WTC11 (cell line): Measurements from ENCODE around the gene PARL. TPM values are rescaled to one million over a fixed set of nuclear protein-coding genes. Genes with fewer than 3 reads are reported as not detected.

Experiments
- ATAC-seq: fragments of 200-7000 bp; cut with Tn5 transposase; 2 replicates; pipeline ENCODE4 v1.10.0; 2021; ENCODE audit warnings: mild to moderate bottlenecking, moderate library complexity
- CTCF ChIA-PET: fragments of 300-600 bp; sonication (Branson Sonifier 250); formaldehyde crosslinking; loops from one replicate; lab custom pipeline; 2021; ENCODE audit warnings: antibody characterized with exemption; lab: Charles Lee
- POLR2A ChIA-PET: fragments of 350-600 bp; sonication (Branson Sonifier 250); formaldehyde crosslinking; loops from one replicate; lab custom pipeline; 2021; ENCODE audit warnings: antibody characterized with exemption; lab: Charles Lee
- DNase-seq: peaks from one replicate; pipeline ENCODE4 v3.0.0; 2021; ENCODE audit warnings: low spot score
- H3K27ac Mint-ChIP-seq: 2 replicates; pipeline ENCODE4 v1.8.0; 2021; ENCODE audit warnings: mixed read lengths
- H3K27me3 Mint-ChIP-seq: 2 replicates; pipeline ENCODE4 v1.8.0; 2021; ENCODE audit warnings: low read depth, mild to moderate bottlenecking, moderate library complexity, mixed read lengths
- H3K36me3 Mint-ChIP-seq: 2 replicates; pipeline ENCODE4 v1.8.0; 2021; ENCODE audit warnings: mixed read lengths
- H3K4me1 Mint-ChIP-seq: 2 replicates; pipeline ENCODE4 v1.8.0; 2022; ENCODE audit warnings: mixed read lengths
- H3K4me3 Mint-ChIP-seq: 2 replicates; pipeline ENCODE4 v1.8.0; 2021; ENCODE audit warnings: mild to moderate bottlenecking, moderate library complexity, mixed read lengths
- H3K9me3 Mint-ChIP-seq: 2 replicates; pipeline ENCODE4 v1.8.0; 2021; ENCODE audit warnings: mixed read lengths
- AFF4 ChIP-seq: sonication (generic); formaldehyde crosslinking; IDR thresholded peaks from 2 replicates; pipeline ENCODE4 v1.8.1; 2023; ENCODE audit warnings: mild to moderate bottlenecking, missing genetic modification reagents, borderline replicate concordance
- ATF2 ChIP-seq: sonication (generic); formaldehyde crosslinking; IDR thresholded peaks from 2 replicates; pipeline ENCODE4 v1.8.1; 2022; ENCODE audit warnings: low read depth, missing genetic modification reagents, borderline replicate concordance
- ATF3 ChIP-seq: sonication (generic); formaldehyde crosslinking; conservative IDR thresholded peaks from 2 replicates; pipeline ENCODE4 v1.8.1; 2022; ENCODE audit warnings: mild to moderate bottlenecking, missing genetic modification reagents
- CDX4 ChIP-seq: fragments of 250-450 bp; sonication (Bioruptor Pico); IDR thresholded peaks from 2 replicates; pipeline ENCODE4 v1.9.0; 2021; ENCODE audit warnings: moderate library complexity, mild to moderate bottlenecking, inconsistent platforms, borderline replicate concordance
- CREM ChIP-seq: sonication (generic); formaldehyde crosslinking; IDR thresholded peaks from 2 replicates; pipeline ENCODE4 v1.8.1; 2022; ENCODE audit warnings: mild to moderate bottlenecking, missing genetic modification reagents, moderate library complexity
- ELF4 ChIP-seq: sonication (generic); formaldehyde crosslinking; IDR thresholded peaks from 2 replicates; pipeline ENCODE4 v1.8.1; 2022; ENCODE audit warnings: low read depth, mild to moderate bottlenecking, moderate library complexity, missing genetic modification reagents
- ETV6 ChIP-seq: sonication (generic); formaldehyde crosslinking; IDR thresholded peaks from 2 replicates; pipeline ENCODE4 v1.8.1; 2022; ENCODE audit warnings: mild to moderate bottlenecking, missing genetic modification reagents
- FOXK1 ChIP-seq: sonication (generic); formaldehyde crosslinking; IDR thresholded peaks from 2 replicates; pipeline ENCODE4 v1.8.0; 2022; ENCODE audit warnings: mild to moderate bottlenecking, moderate library complexity, missing genetic modification reagents
- GABPB1 ChIP-seq: sonication (generic); formaldehyde crosslinking; IDR thresholded peaks from 2 replicates; pipeline ENCODE4 v1.8.1; 2023; ENCODE audit warnings: mild to moderate bottlenecking, missing genetic modification reagents
- GRHL2 ChIP-seq: fragments of 250-450 bp; sonication (Bioruptor Pico); IDR thresholded peaks from 2 replicates; pipeline ENCODE4 v1.8.0; 2022; ENCODE audit warnings: mild to moderate bottlenecking, moderate library complexity; ENCODE audit not compliant: insufficient replicate concordance, severe bottlenecking
- JAZF1 ChIP-seq: fragments of 250-450 bp; sonication (Bioruptor Pico); IDR thresholded peaks from 2 replicates; pipeline ENCODE4 v1.9.0; 2021; ENCODE audit warnings: moderate library complexity, mild to moderate bottlenecking, inconsistent platforms
- JUN ChIP-seq: sonication (generic); formaldehyde crosslinking; IDR thresholded peaks from 2 replicates; pipeline ENCODE4 v1.8.0; 2023; ENCODE audit warnings: mild to moderate bottlenecking, missing genetic modification reagents
- MXD4 ChIP-seq: fragments of 250-450 bp; sonication (Bioruptor Pico); IDR thresholded peaks from 2 replicates; pipeline ENCODE4 v1.8.0; 2021; ENCODE audit warnings: mild to moderate bottlenecking, moderate library complexity, borderline replicate concordance
- NR2C2 ChIP-seq: sonication (generic); formaldehyde crosslinking; IDR thresholded peaks from 2 replicates; pipeline ENCODE4 v1.8.0; 2022; ENCODE audit warnings: mild to moderate bottlenecking, missing genetic modification reagents
- RELA ChIP-seq: sonication (generic); formaldehyde crosslinking; IDR thresholded peaks from 2 replicates; pipeline ENCODE4 v1.8.1; 2022; ENCODE audit warnings: missing genetic modification reagents, mild to moderate bottlenecking, borderline replicate concordance
- SMAD3 ChIP-seq: sonication (generic); formaldehyde crosslinking; IDR thresholded peaks from 2 replicates; pipeline ENCODE4 v1.8.0; 2022; ENCODE audit warnings: missing genetic modification reagents, mild to moderate bottlenecking, borderline replicate concordance
- SP1 ChIP-seq: sonication (generic); formaldehyde crosslinking; conservative IDR thresholded peaks from 2 replicates; pipeline ENCODE4 v1.8.1; 2022; ENCODE audit warnings: missing genetic modification reagents
- TCF7 ChIP-seq: sonication (generic); formaldehyde crosslinking; IDR thresholded peaks from 2 replicates; pipeline ENCODE4 v1.8.0; 2022; ENCODE audit warnings: mild to moderate bottlenecking, low read depth, missing genetic modification reagents, moderate library complexity
- TEAD1 ChIP-seq: sonication (generic); formaldehyde crosslinking; IDR thresholded peaks from 2 replicates; pipeline ENCODE4 v1.8.0; 2022; ENCODE audit warnings: mild to moderate bottlenecking, missing genetic modification reagents
- TEAD4 ChIP-seq: sonication (generic); formaldehyde crosslinking; IDR thresholded peaks from 2 replicates; pipeline ENCODE4 v1.8.0; 2022; ENCODE audit warnings: mild to moderate bottlenecking, missing genetic modification reagents
- USF1 ChIP-seq: sonication (generic); formaldehyde crosslinking; IDR thresholded peaks from 2 replicates; pipeline ENCODE4 v1.8.0; 2022; ENCODE audit warnings: mild to moderate bottlenecking, missing genetic modification reagents
- ZBTB21 ChIP-seq: sonication (generic); formaldehyde crosslinking; IDR thresholded peaks from 2 replicates; pipeline ENCODE4 v1.8.1; 2023; ENCODE audit warnings: mild to moderate bottlenecking, missing genetic modification reagents, borderline replicate concordance
- ZNF121 ChIP-seq: sonication (generic); formaldehyde crosslinking; IDR thresholded peaks from 2 replicates; pipeline ENCODE4 v1.8.0; 2023; ENCODE audit warnings: missing genetic modification reagents
- ZNF396 ChIP-seq: fragments of 250-450 bp; sonication (Bioruptor Pico); IDR thresholded peaks from 2 replicates; pipeline ENCODE4 v1.8.0; 2021; ENCODE audit warnings: mild to moderate bottlenecking, moderate library complexity, borderline replicate concordance
- ZNF671 ChIP-seq: fragments of 250-450 bp; sonication (Bioruptor Pico); IDR thresholded peaks from 2 replicates; pipeline ENCODE4 v1.8.0; 2021; ENCODE audit warnings: mild to moderate bottlenecking
- total RNA-seq: library from RNA; stranded (reverse); gene quantifications from 3 replicates; pipeline ENCODE4 v1.2.3, GENCODE V29; 2021

Gene PARL
- total RNA-seq, 1 experiment from 2014 or later, result 93.5 TPM

- CTCF ChIA-PET, result interaction anchor here (0.6 kb wide), 2 partner anchors 20 to 27 kb away, joined by 3 to 4 read pairs; partner anchors contain the start of gene PARL
- ATAC-seq (no peak), DNase-seq (no peak)
- Mint-ChIP-seq H3K27me3 (no peaks in the 10 kb centered on the region), H3K4me1 (peaks cover 10% of the 10 kb centered on the region), H3K27ac (no peak overlapping the region), H3K36me3 (no peaks in the 10 kb centered on the region), H3K9me3 (no peaks in the 10 kb centered on the region), H3K4me3 (no peak overlapping the region)
- POLR2A ChIA-PET, result no interaction called here
- TF ChIP-seq NR2C2 (CRISPR knock-in tag) (no peak), TEAD4 (CRISPR knock-in tag) (no peak), RELA (CRISPR knock-in tag) (no peak), JUN (no peak), GABPB1 (CRISPR knock-in tag) (peak; percentile 98), CDX4 (CRISPR knock-in tag) (no peak)
Observed at GRCh38 chr3:183911763-183912506, 27.3 kb upstream of the PARL start.

GRCh38 chr3:183911087-183911486 is 26.4 kb upstream of the PARL start:
- ChIA-PET POLR2A (no interaction called here), CTCF (interaction anchor here (1.0 to 4.8 kb wide), 2 partner anchors 14 to 378 kb away, joined by 3 to 27 read pairs; no protein-coding TSS in a partner anchor)
- ATAC-seq (no peak), DNase-seq (no peak)
- Mint-ChIP-seq H3K27me3 (no peaks in the 10 kb centered on the region), H3K27ac (no peak overlapping the region), H3K36me3 (no peaks in the 10 kb centered on the region), H3K9me3 (no peaks in the 10 kb centered on the region), H3K4me3 (no peak overlapping the region), H3K4me1 (peaks cover 10% of the 10 kb centered on the region)
- no peak for TF ChIP-seq RELA (CRISPR knock-in tag)
- no peak for TF ChIP-seq ZNF671 (CRISPR knock-in tag)
- no peak for TF ChIP-seq MXD4 (CRISPR knock-in tag)
- no peak for TF ChIP-seq ZNF121
- no peak for TF ChIP-seq USF1 (CRISPR knock-in tag)
- no peak for TF ChIP-seq FOXK1 (CRISPR knock-in tag)
- no peak for TF ChIP-seq ELF4
- TF ChIP-seq GABPB1 (CRISPR knock-in tag), result no peak
- no peak for TF ChIP-seq TCF7 (CRISPR knock-in tag)
- no peak for TF ChIP-seq SP1 (CRISPR knock-in tag)
- no peak for TF ChIP-seq ATF2
- no peak for TF ChIP-seq JAZF1 (CRISPR knock-in tag)
- TF ChIP-seq SMAD3 (CRISPR knock-in tag), result no peak
- no peak for TF ChIP-seq GRHL2 (CRISPR knock-in tag)
- no peak for TF ChIP-seq CREM

- Mint-ChIP-seq H3K9me3 (no peaks in the 10 kb centered on the region), H3K36me3 (no peaks in the 10 kb centered on the region), H3K27me3 (no peaks in the 10 kb centered on the region), H3K27ac (no peak overlapping the region), H3K4me1 (peaks cover 5% of the 10 kb centered on the region), H3K4me3 (no peak overlapping the region)
- ATAC-seq, result no peak
- CTCF ChIA-PET, result interaction anchor here (4.8 kb wide), 1 partner anchor 12 kb away, joined by 27 read pairs; no protein-coding TSS in a partner anchor
- DNase-seq, result no peak
- POLR2A ChIA-PET, result no interaction called here
- no peak for TF ChIP-seq GRHL2 (CRISPR knock-in tag)
- TF ChIP-seq ETV6 (CRISPR knock-in tag), result no peak
- TF ChIP-seq ATF3 (CRISPR knock-in tag), result no peak
- no peak for TF ChIP-seq TEAD1 (CRISPR knock-in tag)
- no peak for TF ChIP-seq ZBTB21
- TF ChIP-seq AFF4 (CRISPR knock-in tag), result no peak
- no peak for TF ChIP-seq ZNF396 (CRISPR knock-in tag)
Observed at GRCh38 chr3:183909030-183909600, 24.4 kb upstream of the PARL start.
